DMS79 (cell line): Measurements from ENCODE around the gene SASS6.

Experiments
- DNase-seq: peaks from one replicate; lab custom pipeline; 2025; lab: John Stamatoyannopoulos, UW

The SASS6 gene

GRCh38 chr1:100039591-100039990, 93.1 kb downstream of the SASS6 start:
- DNase-seq, result no peak

GRCh38 chr1:100038660-100039287, 94.0 kb downstream of the SASS6 start:
- DNase-seq, result peak; percentile 36

- DNase-seq, result peak; percentile 60
Measured at GRCh38 chr1:100037927-100038659, 94.6 kb downstream of the SASS6 start.

- DNase-seq, result no peak
Measured at GRCh38 chr1:100037656-100037926, 95.1 kb downstream of the SASS6 start.

GRCh38 chr1:100036718-100037655, 95.7 kb downstream of the SASS6 start:
- no peak for DNase-seq

GRCh38 chr1:100035214-100035613, 97.5 kb downstream of the SASS6 start:
- DNase-seq, result no peak

- no peak for DNase-seq
Measured at GRCh38 chr1:100034470-100034869, 98.3 kb downstream of the SASS6 start.
